Hepatocyte (in vitro differentiated cells): ENCODE results near the gene PPEF1. TPM values are rescaled to one million over a fixed set of nuclear protein-coding genes. Genes with fewer than 3 reads are reported as not detected.

Source experiments
- DNase-seq: peaks from one replicate; pipeline ENCODE4 v3.0.0-alpha.2; 2016; ENCODE audit warnings: low spot score
- H2AFZ ChIP-seq: fragments of 200-600 bp; sonication (generic); 2 replicates; pipeline ENCODE4 v1.6.0; 2016; ENCODE audit warnings: antibody characterized with exemption, mild to moderate bottlenecking
- H3K27ac ChIP-seq: fragments of 200-600 bp; sonication (generic); 2 replicates; pipeline ENCODE4 v1.5.1; 2016; ENCODE audit warnings: mild to moderate bottlenecking
- H3K27me3 ChIP-seq: fragments of 200-600 bp; sonication (generic); 2 replicates; pipeline ENCODE4 v1.6.1; 2016
- H3K36me3 ChIP-seq: fragments of 200-600 bp; sonication (generic); replicated peaks from 2 replicates; pipeline ENCODE4 v1.5.1; 2016; ENCODE audit warnings: low read depth; ENCODE audit not compliant: insufficient read depth
- H3K4me1 ChIP-seq: fragments of 200-600 bp; sonication (generic); 2 replicates; pipeline ENCODE4 v1.5.1; 2016; ENCODE audit warnings: mild to moderate bottlenecking, moderate library complexity; ENCODE audit not compliant: insufficient read depth
- H3K4me2 ChIP-seq: fragments of 200-600 bp; sonication (generic); 2 replicates; pipeline ENCODE4 v1.6.0; 2016
- H3K4me3 ChIP-seq: fragments of 200-600 bp; sonication (generic); 2 replicates; pipeline ENCODE4 v1.5.1; 2016; ENCODE audit warnings: mild to moderate bottlenecking
- H3K79me2 ChIP-seq: fragments of 200-600 bp; sonication (generic); 2 replicates; pipeline ENCODE4 v1.6.0; 2017; ENCODE audit warnings: mild to moderate bottlenecking
- H3K9me2 ChIP-seq: fragments of 200-600 bp; sonication (generic); replicated peaks from 2 replicates; pipeline ENCODE4 v1.6.0; 2017; ENCODE audit warnings: mild to moderate bottlenecking; ENCODE audit not compliant: insufficient read depth
- H3K9me3 ChIP-seq: fragments of 200-600 bp; sonication (generic); 2 replicates; pipeline ENCODE4 v1.5.1; 2016; ENCODE audit warnings: low read depth, mild to moderate bottlenecking
- H4K20me1 ChIP-seq: fragments of 200-600 bp; sonication (generic); 2 replicates; pipeline ENCODE4 v1.6.0; 2016; ENCODE audit warnings: mild to moderate bottlenecking; ENCODE audit not compliant: insufficient read depth, poor library complexity, severe bottlenecking
- EZH2 ChIP-seq: fragments of 200-600 bp; sonication (generic); IDR thresholded peaks from 2 replicates; pipeline ENCODE4 v1.6.1; 2016; ENCODE audit warnings: antibody characterized with exemption, mild to moderate bottlenecking, borderline replicate concordance
- EZH2phosphoT487 ChIP-seq: fragments of 200-600 bp; sonication (generic); IDR thresholded peaks from one replicate; pipeline ENCODE4 v1.6.1; 2018; ENCODE audit warnings: antibody characterized with exemption, mild to moderate bottlenecking, low read depth, moderate library complexity; ENCODE audit not compliant: unreplicated experiment, severe bottlenecking
- WGBS: methylation state at CpG from one replicate; pipeline ENCODE4 v1.1.6; 2016; ENCODE audit warnings: low lambda C conversion rate; ENCODE audit errors: missing lambda C conversion rate; 5-methylcytosine and 5-hydroxymethylcytosine counted together
- polyA plus RNA-seq: library from polyadenylated mRNA; unstranded; fragments of >200 nt; fragmentation: Nextera tagmentation; extraction: Ambion mirVana; gene quantifications from 2 replicates; pipeline ENCODE4 v1.2.1, GENCODE V29; 2016
- total RNA-seq: library from RNA; depleted of rRNA; stranded (reverse); fragments of >200 nt; gene quantifications from 2 replicates; pipeline ENCODE4 v1.2.3, GENCODE V29; 2014
- TF ChIP-seq, protein P1 (sequence below): fragments of 200-600 bp; sonication (generic); IDR thresholded peaks from 2 replicates; pipeline ENCODE4 v1.5.1; 2016; ENCODE audit warnings: antibody characterized with exemption, mild to moderate bottlenecking; ENCODE audit not compliant: poor library complexity

PPEF1 gene
- total and polyA plus RNA-seq, 2 experiments from 2014 or later = 0.22 to 3.1 TPM

DNA sequence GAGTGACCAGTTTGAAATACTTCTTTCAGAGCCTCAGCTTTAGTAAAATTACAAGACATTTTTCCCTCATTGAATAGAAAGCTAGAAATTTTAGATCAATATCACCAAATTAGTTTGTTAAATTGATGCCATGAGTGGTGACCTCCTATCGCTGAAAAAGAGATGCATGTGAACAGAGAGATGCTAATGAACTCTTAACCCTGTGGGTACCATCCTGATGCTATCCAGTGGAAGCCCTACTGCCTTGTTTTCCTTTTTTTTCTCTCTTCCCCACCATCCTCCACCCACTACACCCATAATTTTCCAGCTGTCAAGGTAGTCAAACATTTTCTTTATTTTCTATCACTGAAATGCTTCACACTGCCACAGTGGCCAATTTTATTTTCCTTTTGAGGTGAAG, 61.9 kb downstream of the PPEF1 start:
- no peak for TF ChIP-seq EZH2
- no peak for TF ChIP-seq EZH2phosphoT487
- TF ChIP-seq, protein P1, sequence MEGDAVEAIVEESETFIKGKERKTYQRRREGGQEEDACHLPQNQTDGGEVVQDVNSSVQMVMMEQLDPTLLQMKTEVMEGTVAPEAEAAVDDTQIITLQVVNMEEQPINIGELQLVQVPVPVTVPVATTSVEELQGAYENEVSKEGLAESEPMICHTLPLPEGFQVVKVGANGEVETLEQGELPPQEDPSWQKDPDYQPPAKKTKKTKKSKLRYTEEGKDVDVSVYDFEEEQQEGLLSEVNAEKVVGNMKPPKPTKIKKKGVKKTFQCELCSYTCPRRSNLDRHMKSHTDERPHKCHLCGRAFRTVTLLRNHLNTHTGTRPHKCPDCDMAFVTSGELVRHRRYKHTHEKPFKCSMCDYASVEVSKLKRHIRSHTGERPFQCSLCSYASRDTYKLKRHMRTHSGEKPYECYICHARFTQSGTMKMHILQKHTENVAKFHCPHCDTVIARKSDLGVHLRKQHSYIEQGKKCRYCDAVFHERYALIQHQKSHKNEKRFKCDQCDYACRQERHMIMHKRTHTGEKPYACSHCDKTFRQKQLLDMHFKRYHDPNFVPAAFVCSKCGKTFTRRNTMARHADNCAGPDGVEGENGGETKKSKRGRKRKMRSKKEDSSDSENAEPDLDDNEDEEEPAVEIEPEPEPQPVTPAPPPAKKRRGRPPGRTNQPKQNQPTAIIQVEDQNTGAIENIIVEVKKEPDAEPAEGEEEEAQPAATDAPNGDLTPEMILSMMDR = no peak
- Histone ChIP-seq H3K9me2 (no peaks in the 10 kb centered on the region), H3K4me3 (no peak overlapping the region), H3K9me3 (no peaks in the 10 kb centered on the region), H3K27me3 (no peaks in the 10 kb centered on the region), H3K79me2 (no peaks in the 10 kb centered on the region), H3K4me2 (no peak overlapping the region), H3K4me1 (no peaks in the 10 kb centered on the region), H3K36me3 (no peaks in the 10 kb centered on the region), H4K20me1 (no peaks in the 10 kb centered on the region), H2AFZ (no peak overlapping the region), H3K27ac (no peak overlapping the region)
- DNase-seq = no peak
- 67% methylated on average over 1 of the region's 1 CpG for WGBS

DNA sequence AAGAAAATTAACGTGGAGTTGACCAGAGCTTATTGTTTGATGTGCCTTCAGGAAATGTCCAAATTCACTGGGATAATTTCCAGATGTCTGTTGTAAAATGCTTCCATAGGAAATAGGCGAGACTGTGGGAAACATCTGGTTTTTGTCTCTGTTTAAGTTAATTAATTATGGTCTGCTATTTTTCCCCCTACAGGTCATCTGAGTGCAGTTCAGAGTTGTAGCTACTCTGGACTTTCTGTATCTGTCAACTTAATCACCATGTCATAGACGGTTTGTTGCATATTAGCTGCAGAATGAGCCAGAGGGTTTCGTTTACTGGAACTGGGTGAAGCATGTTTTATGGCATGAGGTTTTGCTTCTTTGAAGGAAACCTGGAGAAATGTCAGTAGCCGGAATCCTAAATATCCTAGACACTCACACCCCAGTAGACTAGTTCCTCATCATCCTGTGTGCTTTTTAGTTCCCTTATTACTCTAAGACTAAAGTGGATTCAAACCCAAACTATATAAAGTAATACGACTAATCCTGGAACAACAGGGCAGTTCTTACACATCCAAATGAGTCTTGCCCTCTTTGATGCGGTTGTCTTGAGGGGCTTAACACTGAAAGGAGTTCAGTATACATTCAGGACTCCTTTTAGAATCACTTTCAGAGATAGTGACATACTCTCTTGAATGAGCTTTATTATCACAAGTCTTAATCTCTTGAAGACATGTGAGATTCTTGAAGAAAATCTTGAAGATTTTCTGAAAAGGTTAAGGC, 62.5 kb downstream of the PPEF1 start:
- Histone ChIP-seq H3K4me3 (no peak overlapping the region), H4K20me1 (no peaks in the 10 kb centered on the region), H3K9me2 (no peaks in the 10 kb centered on the region), H3K4me1 (no peaks in the 10 kb centered on the region), H3K36me3 (no peaks in the 10 kb centered on the region), H3K27ac (peak overlapping the region; percentile 59), H3K4me2 (no peak overlapping the region), H3K27me3 (no peaks in the 10 kb centered on the region), H2AFZ (no peak overlapping the region), H3K79me2 (no peaks in the 10 kb centered on the region), H3K9me3 (no peaks in the 10 kb centered on the region)
- whole genome bisulfite sequencing = 38% methylated on average over 7 of the region's 7 CpGs
- peak; percentile 15 for DNase-seq
- TF ChIP-seq, protein P1 = peak; percentile 14
- TF ChIP-seq EZH2 = no peak

DNA sequence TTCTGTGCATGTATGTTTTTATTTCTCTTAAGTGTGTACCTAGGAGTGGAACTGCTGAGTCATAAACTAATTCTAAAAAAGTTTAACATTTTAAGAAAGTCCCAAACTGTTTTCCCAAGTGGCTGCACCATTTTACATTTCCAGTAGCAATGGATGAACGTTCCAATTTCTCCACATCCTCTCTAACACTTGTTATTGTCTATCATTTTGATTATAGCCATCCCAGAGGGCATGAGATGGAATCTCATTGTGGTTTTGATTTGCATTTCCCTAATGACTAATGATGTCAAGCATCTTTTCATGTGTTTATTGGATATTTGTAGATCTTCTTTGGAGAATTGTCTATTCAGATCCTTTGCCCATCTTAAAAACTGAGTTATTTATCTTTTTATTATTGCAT, 82.5 kb downstream of the PPEF1 start:
- Histone ChIP-seq H3K4me1 (peaks cover 4% of the 10 kb centered on the region), H3K27me3 (no peaks in the 10 kb centered on the region), H3K4me2 (no peak overlapping the region), H3K27ac (no peak overlapping the region), H3K79me2 (no peaks in the 10 kb centered on the region), H3K4me3 (no peak overlapping the region), H3K9me2 (no peaks in the 10 kb centered on the region), H3K9me3 (no peaks in the 10 kb centered on the region), H2AFZ (no peak overlapping the region), H3K36me3 (no peaks in the 10 kb centered on the region), H4K20me1 (no peaks in the 10 kb centered on the region)
- WGBS = 37% methylated on average over 1 of the region's 1 CpG
- TF ChIP-seq EZH2 (no peak), EZH2phosphoT487 (no peak)
- TF ChIP-seq, protein P1 = no peak
- DNase-seq = no peak
